Melanocyte of skin (primary cell): ENCODE results near the gene DENND10. TPM values are rescaled to one million over a fixed set of nuclear protein-coding genes. Genes with fewer than 3 reads are reported as not detected.

Source experiments
- small RNA-seq, 2 donors: library from RNA; depleted of rRNA; stranded (forward); fragments of <200 nt; gene quantifications; one replicate each; pipeline ENCODE3, GENCODE V24; 2012
- total RNA-seq, 2 donors: library from RNA; depleted of rRNA; stranded (reverse); fragments of >200 nt; gene quantifications; 2 replicates each; pipeline ENCODE4 v1.2.3, GENCODE V29; 2012

The DENND10 gene, protein sequence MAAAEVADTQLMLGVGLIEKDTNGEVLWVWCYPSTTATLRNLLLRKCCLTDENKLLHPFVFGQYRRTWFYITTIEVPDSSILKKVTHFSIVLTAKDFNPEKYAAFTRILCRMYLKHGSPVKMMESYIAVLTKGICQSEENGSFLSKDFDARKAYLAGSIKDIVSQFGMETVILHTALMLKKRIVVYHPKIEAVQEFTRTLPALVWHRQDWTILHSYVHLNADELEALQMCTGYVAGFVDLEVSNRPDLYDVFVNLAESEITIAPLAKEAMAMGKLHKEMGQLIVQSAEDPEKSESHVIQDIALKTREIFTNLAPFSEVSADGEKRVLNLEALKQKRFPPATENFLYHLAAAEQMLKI
- 10 to 100 TPM; 57.6 to 69.5 TPM for total RNA-seq

GRCh38 chr10:119103903-119104653 is at the start of gene DENND10:
Gene DENND10 (plus strand): TSS chr10:119104113. CDS start chr10:119104143, 30 bp downstream.

GRCh38 chr10:119080521-119081259 is 23.2 kb upstream of the DENND10 start, which contains the start of gene EIF3A:
Gene EIF3A (minus strand): TSS chr10:119080817. CDS start chr10:119080676, 141 bp downstream.

DNA sequence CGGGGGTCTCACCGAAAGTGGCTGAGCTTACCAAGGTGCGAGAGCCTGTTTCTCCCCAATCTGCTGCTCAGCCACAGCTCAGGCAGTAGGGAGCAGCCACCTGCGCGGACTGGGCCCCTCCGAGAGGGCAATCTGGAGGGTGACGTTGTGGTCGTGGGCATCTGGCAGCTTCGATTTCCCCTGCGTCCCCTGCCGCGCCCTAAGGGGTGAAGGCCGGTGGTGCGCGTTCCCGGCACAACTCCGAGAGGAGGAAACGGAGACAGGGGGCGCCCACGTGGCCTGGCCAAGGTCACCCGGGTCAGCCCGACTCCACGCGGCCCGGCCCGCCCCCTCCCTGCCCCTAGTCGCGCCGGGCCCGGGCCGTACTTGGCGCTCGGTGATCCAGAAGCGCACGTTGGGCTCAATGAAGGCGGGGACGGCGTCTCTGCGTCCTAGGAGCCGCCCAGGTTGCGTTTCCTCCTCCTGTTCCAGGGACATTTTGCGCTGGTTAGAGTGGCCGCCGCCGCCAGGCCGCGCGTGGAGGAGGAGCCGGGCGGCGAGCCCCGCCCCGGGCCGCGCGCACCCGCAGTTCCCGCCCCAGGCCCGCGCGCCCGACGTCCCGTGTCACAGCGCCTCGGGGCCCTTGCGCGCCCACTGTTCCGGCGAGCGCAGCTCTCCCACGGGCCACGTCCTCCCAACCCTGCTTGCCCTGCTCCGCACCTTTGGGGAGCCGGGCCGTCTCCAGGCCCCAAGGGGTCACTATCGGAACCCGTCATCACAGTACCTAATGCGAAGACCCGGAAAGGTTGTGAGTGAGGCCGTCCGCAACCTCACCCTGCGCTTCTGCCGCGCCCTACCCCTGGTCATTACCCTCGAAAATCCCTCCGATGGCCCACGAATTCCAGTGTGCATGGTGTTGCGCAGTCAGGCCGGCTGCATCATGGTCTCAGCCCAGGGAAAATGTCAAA is 61.5 kb downstream of the DENND10 start, which contains the start of gene SFXN4:
SFXN4 (minus strand) TSS at position 544 of the 947 bp plus-strand sequence; CDS start at position 477, 67 bp downstream.

GRCh38 chr10:119178372-119179119 is 74.6 kb downstream of the DENND10 start, which contains the start of gene PRDX3:
Gene PRDX3 (minus strand): TSS chr10:119178812. CDS start chr10:119178790, 22 bp downstream.

Small RNA genes within 50 kb of the gene (small RNA-seq; reads per million reads assigned to genes)
- gene AL355598.1 (0 reads per million in 2 donors), gene RF00413 (0.09 to 0.17 reads per million in 2 donors), gene SNORA19 (1.6 reads per million in 2 donors)

Other genes with a start within 250 kb of the DENND10 start
- under 1 TPM; 0.67 to 0.69 TPM for gene NANOS1, start 74.4 kb upstream of the DENND10 start, total RNA-seq
- 100 to 1,000 TPM in 1 of 2 donors, 10 to 100 TPM in 1; 87.1 to 108 TPM for gene EIF3A, start 23.3 kb upstream of the DENND10 start, total RNA-seq
- 10 to 100 TPM; 24.3 to 37.2 TPM for gene SFXN4, start 61.6 kb downstream of the DENND10 start, total RNA-seq
- gene PRDX3, start 74.7 kb downstream of the DENND10 start, total RNA-seq: 100 to 1,000 TPM; 183 to 233 TPM
- 1 to 10 TPM; 4.1 to 5.3 TPM for gene GRK5, start 103.5 kb downstream of the DENND10 start, total RNA-seq